ENCODE measurements around the gene ZFC3H1.
"Not testable (repeated sequence)": the region's sequence is repeated elsewhere in the genome, so short reads cannot be mapped to it uniquely, and the experiment has no call there.

Gene ZFC3H1

DNA sequence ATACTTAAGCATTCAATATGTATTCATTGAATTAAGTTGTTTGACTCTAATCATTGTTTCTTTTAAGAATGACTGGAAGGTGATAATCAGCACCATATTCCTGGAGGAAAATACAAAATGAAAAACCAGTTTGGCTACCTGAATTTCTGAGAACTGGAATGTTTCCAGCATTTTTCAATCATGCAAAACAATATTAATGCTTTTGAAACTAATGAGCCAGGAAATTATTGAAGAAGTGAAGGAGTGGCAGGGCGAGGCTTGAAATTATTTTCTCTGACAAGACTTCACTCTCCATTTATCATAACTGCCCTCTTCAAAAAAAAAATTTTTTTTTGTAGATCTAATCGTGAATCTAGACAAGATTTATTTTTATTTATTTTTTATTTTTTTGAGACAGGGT, 41.3 kb upstream of the ZFC3H1 start:
- Histone ChIP-seq H3K79me2 (ENCODE audit: control insufficient read depth, low read length) (no peaks in the 10 kb centered on the region), H3K9me2 (replicated peaks; ENCODE audit: control insufficient read depth, low read length) (no peaks in the 10 kb centered on the region), H3K27ac (ENCODE audit: low read depth, low read length) (no peak overlapping the region), H4K20me1 (ENCODE audit: control insufficient read depth, insufficient read depth, low read depth, low read length) (no peaks in the 10 kb centered on the region), H3K9me3 (ENCODE audit: control insufficient read depth, insufficient read depth, low read length) (no peaks in the 10 kb centered on the region), H3K4me2 (ENCODE audit: low read length) (no peak overlapping the region), H3K4me3 (ENCODE audit: low read length) (no peak overlapping the region), H3K4me1 (ENCODE audit: control insufficient read depth, low read length) (peaks cover 12% of the 10 kb centered on the region), H3K27me3 (ENCODE audit: control insufficient read depth, low read length) (no peaks in the 10 kb centered on the region), H3F3A (ENCODE audit: control insufficient read depth, insufficient read depth) (no peaks in the 10 kb centered on the region), H3K36me3 (ENCODE audit: control insufficient read depth, low read length) (peaks cover 51% of the 10 kb centered on the region)
- TF ChIP-seq EZH2phosphoT487 (IDR thresholded peaks at IDR 0.05; ENCODE audit: borderline replicate concordance, low read length) = no peak
- TF ChIP-seq, protein P1, sequence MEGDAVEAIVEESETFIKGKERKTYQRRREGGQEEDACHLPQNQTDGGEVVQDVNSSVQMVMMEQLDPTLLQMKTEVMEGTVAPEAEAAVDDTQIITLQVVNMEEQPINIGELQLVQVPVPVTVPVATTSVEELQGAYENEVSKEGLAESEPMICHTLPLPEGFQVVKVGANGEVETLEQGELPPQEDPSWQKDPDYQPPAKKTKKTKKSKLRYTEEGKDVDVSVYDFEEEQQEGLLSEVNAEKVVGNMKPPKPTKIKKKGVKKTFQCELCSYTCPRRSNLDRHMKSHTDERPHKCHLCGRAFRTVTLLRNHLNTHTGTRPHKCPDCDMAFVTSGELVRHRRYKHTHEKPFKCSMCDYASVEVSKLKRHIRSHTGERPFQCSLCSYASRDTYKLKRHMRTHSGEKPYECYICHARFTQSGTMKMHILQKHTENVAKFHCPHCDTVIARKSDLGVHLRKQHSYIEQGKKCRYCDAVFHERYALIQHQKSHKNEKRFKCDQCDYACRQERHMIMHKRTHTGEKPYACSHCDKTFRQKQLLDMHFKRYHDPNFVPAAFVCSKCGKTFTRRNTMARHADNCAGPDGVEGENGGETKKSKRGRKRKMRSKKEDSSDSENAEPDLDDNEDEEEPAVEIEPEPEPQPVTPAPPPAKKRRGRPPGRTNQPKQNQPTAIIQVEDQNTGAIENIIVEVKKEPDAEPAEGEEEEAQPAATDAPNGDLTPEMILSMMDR (IDR thresholded peaks at IDR 0.05; ENCODE audit: low read depth, low read length, poor library complexity, severe bottlenecking) = no peak

DNA sequence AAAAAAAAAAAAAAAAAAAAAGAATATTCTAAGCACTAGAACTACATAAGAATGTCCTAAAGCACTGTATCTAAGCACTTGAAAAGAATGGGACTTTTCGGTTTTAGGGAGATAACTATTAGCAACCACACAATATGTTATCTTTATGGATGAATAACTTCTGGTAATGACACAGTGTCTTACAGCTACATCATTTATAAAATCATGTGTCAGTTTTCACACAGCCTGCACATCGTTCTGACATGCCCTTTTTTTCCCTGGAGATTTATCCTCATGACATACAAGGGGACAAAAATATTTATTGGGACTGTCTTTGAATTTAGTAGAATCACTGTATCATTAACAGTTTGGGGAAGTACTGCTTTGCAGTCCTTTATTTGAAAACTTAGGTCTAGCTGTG, 39.6 kb upstream of the ZFC3H1 start:
- H3K9me3 ChIP-seq (ENCODE audit: control insufficient read depth, insufficient read depth, low read length) = no peaks in the 10 kb centered on the region
- H3K4me3 ChIP-seq (ENCODE audit: low read length) = no peak overlapping the region
- peaks cover 68% of the 10 kb centered on the region for H3K36me3 ChIP-seq (ENCODE audit: control insufficient read depth, low read length)
- no peak overlapping the region for H3K4me2 ChIP-seq (ENCODE audit: low read length)
- H3K4me1 ChIP-seq (ENCODE audit: control insufficient read depth, low read length) = 0 out of 2 replicates have a peak, but pooled peaks cover 2% of the 10 kb centered on the region
- H4K20me1 ChIP-seq (ENCODE audit: control insufficient read depth, insufficient read depth, low read depth, low read length) = no peaks in the 10 kb centered on the region
- H3K27me3 ChIP-seq (ENCODE audit: control insufficient read depth, low read length) = no peaks in the 10 kb centered on the region
- no peaks in the 10 kb centered on the region for H3K9me2 ChIP-seq (replicated peaks; ENCODE audit: control insufficient read depth, low read length)
- H3F3A ChIP-seq (ENCODE audit: control insufficient read depth, insufficient read depth) = no peaks in the 10 kb centered on the region; the same call in 1 of the 2 replicates
- no peak overlapping the region for H3K27ac ChIP-seq (ENCODE audit: low read depth, low read length)
- H3K79me2 ChIP-seq (ENCODE audit: control insufficient read depth, low read length) = no peaks in the 10 kb centered on the region
- TF ChIP-seq EZH2phosphoT487 (IDR thresholded peaks at IDR 0.05; ENCODE audit: borderline replicate concordance, low read length) = no peak
- TF ChIP-seq, protein P1 (IDR thresholded peaks at IDR 0.05; ENCODE audit: low read depth, low read length, poor library complexity, severe bottlenecking) = no peak

DNA sequence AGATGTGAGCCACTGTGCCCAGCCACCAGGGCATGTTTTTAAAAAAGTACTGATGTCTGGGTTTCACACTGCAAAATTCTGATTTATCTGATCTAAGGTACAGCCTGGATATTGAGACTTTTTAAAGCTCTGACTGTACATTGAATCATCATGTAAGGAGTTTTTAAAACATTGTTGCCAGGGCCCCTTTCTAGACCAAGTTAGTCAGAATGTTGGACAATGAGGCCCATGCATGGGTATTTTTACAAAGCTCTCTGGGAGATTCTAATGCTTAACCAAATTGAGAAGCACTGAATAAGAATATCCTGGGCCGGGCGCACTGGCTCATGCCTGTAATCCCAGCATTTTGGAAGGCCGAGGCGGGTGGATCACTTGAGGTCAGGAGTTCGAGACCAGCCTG, 38.9 kb upstream of the ZFC3H1 start:
- H3K4me1 ChIP-seq (ENCODE audit: control insufficient read depth, low read length) = 0 out of 2 replicates have a peak, but pooled peaks cover 2% of the 10 kb centered on the region
- no peak overlapping the region for H3K4me2 ChIP-seq (ENCODE audit: low read length)
- H3K36me3 ChIP-seq (ENCODE audit: control insufficient read depth, low read length) = peaks cover 74% of the 10 kb centered on the region
- no peak overlapping the region for H3K4me3 ChIP-seq (ENCODE audit: low read length)
- H3K9me3 ChIP-seq (ENCODE audit: control insufficient read depth, insufficient read depth, low read length) = no peaks in the 10 kb centered on the region
- no peaks in the 10 kb centered on the region for H4K20me1 ChIP-seq (ENCODE audit: control insufficient read depth, insufficient read depth, low read depth, low read length)
- no peaks in the 10 kb centered on the region for H3K9me2 ChIP-seq (replicated peaks; ENCODE audit: control insufficient read depth, low read length)
- no peaks in the 10 kb centered on the region; the same call in 1 of the 2 replicates for H3F3A ChIP-seq (ENCODE audit: control insufficient read depth, insufficient read depth)
- TF ChIP-seq, protein P1 (IDR thresholded peaks at IDR 0.05; ENCODE audit: low read depth, low read length, poor library complexity, severe bottlenecking) = no peak
- TF ChIP-seq EZH2phosphoT487 (IDR thresholded peaks at IDR 0.05; ENCODE audit: borderline replicate concordance, low read length) = no peak
- no peak overlapping the region for H3K27ac ChIP-seq (ENCODE audit: low read depth, low read length)
- no peaks in the 10 kb centered on the region for H3K79me2 ChIP-seq (ENCODE audit: control insufficient read depth, low read length)
- H3K27me3 ChIP-seq (ENCODE audit: control insufficient read depth, low read length) = no peaks in the 10 kb centered on the region

GRCh38 chr12:71702181-71702580, 38.5 kb upstream of the ZFC3H1 start:
- H3K79me2 ChIP-seq (ENCODE audit: control insufficient read depth, low read length); H3K4me3 ChIP-seq (ENCODE audit: low read length); H3K9me2 ChIP-seq (replicated peaks; ENCODE audit: control insufficient read depth, low read length); H3K27ac ChIP-seq (ENCODE audit: low read depth, low read length); H3K9me3 ChIP-seq (ENCODE audit: control insufficient read depth, insufficient read depth, low read length); H3K4me1 ChIP-seq (ENCODE audit: control insufficient read depth, low read length); H3K27me3 ChIP-seq (ENCODE audit: control insufficient read depth, low read length); H3F3A ChIP-seq (ENCODE audit: control insufficient read depth, insufficient read depth); H4K20me1 ChIP-seq (ENCODE audit: control insufficient read depth, insufficient read depth, low read depth, low read length); H3K4me2 ChIP-seq (ENCODE audit: low read length): not testable (repeated sequence)
- peaks cover 74% of the 10 kb centered on the region for H3K36me3 ChIP-seq (ENCODE audit: control insufficient read depth, low read length)
